Measurements from ENCODE around the gene GCK.

DNA sequence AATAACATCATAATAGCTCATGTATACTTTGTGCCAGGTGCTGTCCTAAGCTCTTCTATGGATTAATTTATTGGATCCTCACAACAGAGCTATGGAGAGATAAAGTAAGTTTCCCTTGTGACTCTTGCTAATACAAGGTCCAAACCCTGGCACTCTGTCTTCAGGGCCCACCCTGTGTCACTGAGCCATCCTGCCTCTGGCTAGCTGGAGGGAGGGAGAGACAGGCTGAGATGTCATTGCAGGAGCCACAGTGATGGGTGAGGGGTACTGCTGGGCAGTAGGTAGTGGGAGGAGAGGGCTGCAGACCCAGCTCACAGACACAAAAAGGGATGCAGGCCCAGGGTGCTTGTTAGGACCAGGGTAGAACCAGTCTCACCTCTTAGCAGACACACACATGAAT lies 16.9 kb downstream of the GCK start:
- TF ChIP-seq RXRA (IDR thresholded peaks at IDR 0.05; ENCODE audit: borderline replicate concordance, low read depth): no peak
- TF ChIP-seq REST (IDR thresholded peaks at IDR 0.05; ENCODE audit: low read depth, low read length): no peak
- TF ChIP-seq CTCF (IDR thresholded peaks at IDR 0.05): no peak
- TF ChIP-seq EZH2phosphoT487 (IDR thresholded peaks at IDR 0.05; ENCODE audit: borderline replicate concordance, low read depth): no peak

Measured in SK-N-SH (cell line).